Heart left ventricle (tissue), 16 donors: ENCODE measurements around the gene EHD4. TPM values are rescaled to one million over a fixed set of nuclear protein-coding genes. Genes with fewer than 3 reads are reported as not detected.

Experiments
- ATAC-seq, 4 donors: fragments of 200-7000 bp; cut with Tn5 transposase; one replicate each; pipeline ENCODE4 v1.9.1; 2020 to 2022; ENCODE audit warnings: moderate library complexity in 4 of 4, mild to moderate bottlenecking in 3 of 4, moderate number of reproducible peaks in 1 of 4
- DNase-seq, 5 donors: peaks; one replicate each; pipeline ENCODE4 v3.0.0-alpha.2; 2020
- H3K27ac ChIP-seq, 12 donors: fragments of 200-600 bp; sonication (generic) in 4 of 12; one replicate each; pipeline versions ENCODE4 v1.5.0 to v1.8.0; 2016 to 2022; ENCODE audit warnings: mild to moderate bottlenecking in 2 of 12
- H3K27me3 ChIP-seq, 9 donors: fragments of 200-600 bp; sonication (generic) in 2 of 9; one replicate each; pipeline versions ENCODE4 v1.5.1 to v1.8.0; 2016 to 2022; ENCODE audit warnings: mild to moderate bottlenecking in 3 of 9
- H3K36me3 ChIP-seq, 9 donors: fragments of 200-600 bp; sonication (generic) in 2 of 9; one replicate each; pipeline versions ENCODE4 v1.5.0 to v1.8.0; 2018 to 2022; ENCODE audit warnings: mild to moderate bottlenecking in 2 of 9
- H3K4me1 ChIP-seq, 12 donors: fragments of 200-600 bp; sonication (generic) in 4 of 12; one replicate each; pipeline versions ENCODE4 v1.5.0 to v1.8.0; 2016 to 2022; ENCODE audit warnings: mild to moderate bottlenecking in 3 of 12
- H3K4me3 ChIP-seq, 12 donors: fragments of 200-600 bp; sonication (generic) in 4 of 12; one replicate each; pipeline versions ENCODE4 v1.5.0 to v1.8.0; 2017 to 2022; ENCODE audit warnings: mild to moderate bottlenecking in 9 of 12, moderate library complexity in 4 of 12
- H3K9me3 ChIP-seq, 12 donors: fragments of 200-600 bp; sonication (generic) in 4 of 12; one replicate each; pipeline versions ENCODE4 v1.5.0 to v1.8.0; 2016 to 2022; ENCODE audit warnings: mild to moderate bottlenecking in 1 of 12
- CTCF ChIP-seq, 12 donors: fragments of 200-600 bp; sonication (generic) in 4 of 12; IDR thresholded peaks; one replicate each; pipeline versions ENCODE4 v1.5.0 to v1.8.0; 2018 to 2022; ENCODE audit warnings: antibody characterized with exemption in 12 of 12, mild to moderate bottlenecking in 5 of 12
- POLR2A ChIP-seq, 2 donors: fragments of 450-650 bp; IDR thresholded peaks; one replicate each; pipeline ENCODE4 v1.6.1; 2017; ENCODE audit warnings: antibody characterized with exemption in 2 of 2, mild to moderate bottlenecking in 2 of 2, moderate library complexity in 2 of 2
- WGBS, 4 donors: extraction: QIAGEN DNeasy Blood & Tissue Kit in 2 of 4; methylation state at CpG; one replicate each; pipeline versions ENCODE4 v1.1.5 to v1.1.7; 2013 to 2018; 5-methylcytosine and 5-hydroxymethylcytosine counted together
- intact Hi-C, 10 donors: fragments of 100-400 bp; cut with DNase I; formaldehyde crosslinking; loops; one replicate each; pipeline versions ENCODE4 v1.11.1 to v1.14.2; 2022
- polyA plus RNA-seq, 2 donors: library from polyadenylated mRNA; stranded (reverse); fragments of 200-250 nt; gene quantifications; one replicate each; pipeline ENCODE4 v1.2.3, GENCODE V29; 2013
- total RNA-seq, 9 donors: library from RNA; depleted of rRNA in 2 of 9; stranded (reverse); fragments of >200 nt in 2 of 9; fragmentation: NEBNext Ultra II Directional in 3 of 9; extraction: Animal tissue kit (Norgen Biotek cat#: 25700) in 3 of 9; gene quantifications; one replicate each; pipeline versions ENCODE4 v1.1.0 to v1.2.4, GENCODE V29; 2016 to 2023
- donor health status: ischemic (EF 13 %, LVEDD 7.1; RV severe dilation, severe dysfunction).
- donor health status: healthy with polysubstance abuse.
- donor health status: DM: no; HTN: yes; CAD: no.
- donor health status: DM: no; HTN: no; CAD: no.
- donor health status: ischemic (EF 25% LVEDD 6.9; RV normal size, moderate dysfunction).
- donor health status: ischemic (EF 25% LVEDD 5.7; RV mildly dilated, moderate dysfunction).
- donor health status: healthy.
- donor health status: DM: yes; HTN: yes; CAD: no.
- donor health status: ischemic (EF 35%, LVEDD 5.7; RV mildly dilated, moderate dysfunction).
- donor health status: nonischemic (EF 11% LVEDD 7.7; RV severe dilation, severe dysfunction).
- donor health status: DM: yes; HTN: yes; CAD: no.
- donor health status: PGD.
- donor health status: ischemic (EF 29% LVEDD 5.4; RV normal size, mild dysfunction).
- donor health status: nonischemic (EF 23%, LVEDD 6.1; RV moderate dilation, normal function).

Gene EHD4
- total and polyA plus RNA-seq, 11 donors = 25.6 to 70.8 (median 43.9) TPM

- no peak overlapping the region for H3K27ac ChIP-seq
- no peaks in the 10 kb centered on the region for H3K36me3 ChIP-seq
- TF ChIP-seq CTCF (IDR thresholded peaks at IDR 0.05) (no peak), POLR2A (IDR thresholded peaks at IDR 0.05) (no peak)
- no peak for ATAC-seq
- H3K4me1 ChIP-seq = peaks cover 0 to 10% (median 0%) of the 10 kb centered on the region in 12 donors
- no peaks in the 10 kb centered on the region for H3K9me3 ChIP-seq
- H3K27me3 ChIP-seq = peaks cover 0 to 3% (median 0%) of the 10 kb centered on the region in 9 donors
- no peak overlapping the region for H3K4me3 ChIP-seq
- DNase-seq = no peak
- intact Hi-C loops = loop anchor here in 2 of 10 donors (10.0 kb wide), 1 partner anchor 138 kb away; no protein-coding TSS in a partner anchor
- WGBS, 4 donors = 92 to 96% (median 92%) methylated on average over 10 of the region's 10 CpGs
These were observed 24.0 kb upstream of the EHD4 start for GRCh38 chr15:41996376-41996775.

GRCh38 chr15:41995476-41995855 lies 23.1 kb upstream of the EHD4 start:
- 97 to 98% (median 97%) methylated on average over 7 of the region's 7 CpGs for WGBS, 4 donors
- peaks cover 0 to 3% (median 0%) of the 10 kb centered on the region in 9 donors for H3K27me3 ChIP-seq
- H3K4me3 ChIP-seq = no peak overlapping the region
- TF ChIP-seq CTCF (IDR thresholded peaks at IDR 0.05) (no peak), POLR2A (IDR thresholded peaks at IDR 0.05) (no peak)
- ATAC-seq = no peak
- DNase-seq = no peak
- H3K36me3 ChIP-seq = no peaks in the 10 kb centered on the region
- H3K27ac ChIP-seq = no peak overlapping the region
- intact Hi-C loops = loop anchor here in 3 of 10 donors (2.0 to 10.0 kb wide), 2 partner anchors 139 kb away; no protein-coding TSS in a partner anchor
- H3K4me1 ChIP-seq = peaks cover 0 to 10% (median 0%) of the 10 kb centered on the region in 12 donors
- no peaks in the 10 kb centered on the region for H3K9me3 ChIP-seq

GRCh38 chr15:41994772-41995475 lies 22.6 kb upstream of the EHD4 start:
- H3K4me1 ChIP-seq = peaks cover 0 to 10% (median 0%) of the 10 kb centered on the region in 12 donors
- no peak overlapping the region for H3K27ac ChIP-seq
- WGBS, 4 donors = 86 to 100% (median 88%) methylated on average over 4 to 10 of the region's 10 CpGs
- TF ChIP-seq POLR2A (IDR thresholded peaks at IDR 0.05) (no peak), CTCF (IDR thresholded peaks at IDR 0.05) (no peak)
- intact Hi-C loops = loop anchor here in 4 of 10 donors (2.0 to 10.0 kb wide), 3 partner anchors 87 to 140 kb away; no protein-coding TSS in a partner anchor
- H3K9me3 ChIP-seq = no peaks in the 10 kb centered on the region
- H3K36me3 ChIP-seq = no peaks in the 10 kb centered on the region
- ATAC-seq (no peak), DNase-seq (no peak)
- peaks cover 0 to 3% (median 0%) of the 10 kb centered on the region in 9 donors for H3K27me3 ChIP-seq
- no peak overlapping the region for H3K4me3 ChIP-seq

GRCh38 chr15:41994171-41994650 lies 21.9 kb upstream of the EHD4 start:
- ATAC-seq = no peak
- no peak for DNase-seq
- intact Hi-C loops = loop anchor here in 4 of 10 donors (2.0 to 10.0 kb wide), 3 partner anchors 88 to 141 kb away; no protein-coding TSS in a partner anchor
- Histone ChIP-seq H3K4me1 (peaks cover 0 to 10% (median 0%) of the 10 kb centered on the region in 12 donors), H3K27me3 (peaks cover 0 to 3% (median 0%) of the 10 kb centered on the region in 9 donors), H3K27ac (no peak overlapping the region), H3K36me3 (no peaks in the 10 kb centered on the region), H3K4me3 (no peak overlapping the region), H3K9me3 (no peaks in the 10 kb centered on the region)
- no peak for TF ChIP-seq CTCF (IDR thresholded peaks at IDR 0.05)
- TF ChIP-seq POLR2A (IDR thresholded peaks at IDR 0.05) = no peak
- 82 to 89% (median 85%) methylated on average over 5 of the region's 5 CpGs for WGBS, 4 donors
